OCI-LY7 (cell line): Measurements from ENCODE around the gene TLL2. TPM values are rescaled to one million over a fixed set of nuclear protein-coding genes. Genes with fewer than 3 reads are reported as not detected.
A peak's percentile ranks its signal among the peaks of the same experiment; 100 is the strongest.

Experiments
- Bru-seq: library from RNA; stranded (reverse); fragments of 400-500 nt; gene quantifications from one replicate; lab custom pipeline; 2021; lab: Mats Ljungman, UMichigan
- BruChase-seq, 2 experiments: library from RNA; stranded (reverse); fragments of 400-500 nt; gene quantifications; one replicate each; lab custom pipeline; 2021; lab: Mats Ljungman, UMichigan
- BruUV-seq: library from RNA; stranded (reverse); fragments of 400-500 nt; replicated peaks from 2 replicates; lab custom pipeline; 2021; lab: Mats Ljungman, UMichigan
- CTCF ChIA-PET: fragments of 300-600 bp; sonication (Branson Sonifier 250); formaldehyde crosslinking; loops from one replicate; lab custom pipeline; 2022; ENCODE audit warnings: antibody characterized with exemption; ENCODE audit not compliant: unreplicated experiment; lab: Charles Lee
- POLR2A ChIA-PET: fragments of 300-600 bp; sonication (Branson Sonifier 250); formaldehyde crosslinking; loops from one replicate; lab custom pipeline; 2022; ENCODE audit warnings: antibody characterized with exemption; lab: Charles Lee
- DNase-seq: peaks from one replicate; pipeline ENCODE4 v3.0.0-alpha.2; 2015; ENCODE audit warnings: low spot score
- H2AFZ ChIP-seq: fragments of 200-600 bp; sonication (generic), shearing (Covaris generic); 2 replicates; pipeline ENCODE4 v1.6.1; 2014; ENCODE audit warnings: mild to moderate bottlenecking, antibody characterized with exemption, low read length, moderate library complexity
- H3K27ac ChIP-seq: fragments of 200-600 bp; sonication (generic); 2 replicates; pipeline ENCODE4 v1.5.1; 2014; ENCODE audit warnings: mixed run types, low read depth, mild to moderate bottlenecking, moderate library complexity, low read length, inconsistent platforms; ENCODE audit not compliant: poor library complexity, severe bottlenecking
- H3K36me3 ChIP-seq: fragments of 200-600 bp; sonication (generic); 2 replicates; pipeline ENCODE4 v1.6.1; 2014; ENCODE audit warnings: mild to moderate bottlenecking, antibody characterized with exemption, low read length, moderate library complexity, mixed read lengths; ENCODE audit not compliant: insufficient read depth
- H3K4me1 ChIP-seq: fragments of 200-600 bp; sonication (generic); 2 replicates; pipeline ENCODE4 v1.5.1; 2014; ENCODE audit warnings: mild to moderate bottlenecking, low read length; ENCODE audit not compliant: insufficient read depth, poor library complexity, severe bottlenecking
- H3K4me2 ChIP-seq: fragments of 200-600 bp; sonication (generic); 2 replicates; pipeline ENCODE4 v1.6.1; 2014; ENCODE audit warnings: mild to moderate bottlenecking, low read length
- H3K4me3 ChIP-seq: fragments of 200-600 bp; sonication (generic); 2 replicates; pipeline ENCODE4 v1.5.1; 2014; ENCODE audit warnings: mild to moderate bottlenecking, low read depth, low read length; ENCODE audit not compliant: poor library complexity, severe bottlenecking
- H3K79me2 ChIP-seq: fragments of 200-600 bp; sonication (generic); 2 replicates; pipeline ENCODE4 v1.6.1; 2016; ENCODE audit warnings: low read depth, mild to moderate bottlenecking, low read length, moderate library complexity, mixed read lengths; ENCODE audit not compliant: insufficient read depth
- H3K9me2 ChIP-seq: fragments of 200-600 bp; sonication (generic); 2 replicates; pipeline ENCODE4 v1.6.1; 2016; ENCODE audit warnings: mild to moderate bottlenecking, low read length, mixed read lengths; ENCODE audit not compliant: insufficient read depth
- H3K9me3 ChIP-seq: fragments of 200-600 bp; sonication (generic); 2 replicates; pipeline ENCODE4 v1.6.1; 2014; ENCODE audit warnings: mild to moderate bottlenecking, mixed run types, low read length, mixed read lengths
- H4K20me1 ChIP-seq: fragments of 200-600 bp; sonication (generic); 2 replicates; pipeline ENCODE4 v1.6.1; 2014; ENCODE audit warnings: mild to moderate bottlenecking, antibody characterized with exemption, low read length, moderate library complexity, mixed read lengths; ENCODE audit not compliant: insufficient read depth
- CTCF ChIP-seq: fragments of 200-600 bp; sonication (generic); conservative IDR thresholded peaks from 2 replicates; pipeline ENCODE4 v1.5.1; 2014; ENCODE audit warnings: mild to moderate bottlenecking, antibody characterized with exemption, low read length, moderate library complexity, mixed read lengths
- EZH2phosphoT487 ChIP-seq: fragments of 200-600 bp; sonication (generic); IDR thresholded peaks from 2 replicates; pipeline ENCODE4 v1.6.1; 2018; ENCODE audit warnings: low read depth, borderline replicate concordance, mild to moderate bottlenecking, mixed run types, antibody characterized with exemption, low read length, moderate library complexity, mixed read lengths
- intact Hi-C: fragments of 100-400 bp; cut with micrococcal nuclease; formaldehyde crosslinking; loops from one replicate; pipeline ENCODE4 v1.10.0; 2022; ENCODE audit not compliant: unreplicated experiment
- long read RNA-seq: library from polyadenylated mRNA; stranded (forward); transcript quantifications from one replicate; pipeline ENCODE4 v2.0.0, GENCODE V29; 2022
- total RNA-seq, 2 experiments: library from RNA; depleted of rRNA in 1 of 2; stranded (reverse); fragments of >200 nt in 1 of 2; shearing (Covaris generic) in 1 of 2; gene quantifications; 2 replicates each; pipeline ENCODE4 v1.2.3, GENCODE V29; 2014 to 2022

Gene TLL2
- total RNA-seq (2014; rRNA removed; shearing (Covaris generic)) (0.18 and 1.1 TPM in 2 replicates), total RNA-seq (2022) (0.87 and 0.97 TPM in 2 replicates), Bru-seq, nascent RNA (percentile 30 among the genes with signal in this experiment), BruChase-seq, experiment 1, labeled RNA remaining after a 6-hour chase (percentile 28 among the genes with signal in this experiment), BruChase-seq, experiment 2, labeled RNA remaining after a 2-hour chase (percentile 33 among the genes with signal in this experiment)
- long read RNA-seq, partial matches to known transcripts, result 1 of 2 reads
- long read RNA-seq, other reads (novel, unspliced or antisense), result 1 of 2 reads

GRCh38 chr10:96513698-96514561, at the start of gene TLL2:
Gene TLL2, minus strand, starts transcription at chr10:96513926. Its CDS starts 241 bp downstream, at chr10:96513685.
- peak; percentile 84 for DNase-seq
- Histone ChIP-seq H3K9me2 (no peaks in the 10 kb centered on the region), H3K4me2 (peak within 1 kb of the TSS; percentile 95)

GRCh38 chr10:96560966-96561887, 47.5 kb upstream of the TLL2 start:
- H3K9me2 ChIP-seq, result no peaks in the 10 kb centered on the region
- CTCF ChIA-PET, result no interaction called here
- H4K20me1 ChIP-seq, result no peaks in the 10 kb centered on the region
- peaks cover 86% of the 10 kb centered on the region for H3K36me3 ChIP-seq
- H3K27ac ChIP-seq, result no peak overlapping the region
- no peak overlapping the region for H2AFZ ChIP-seq
- TF ChIP-seq CTCF, result no peak
- peaks cover 20% of the 10 kb centered on the region; the same call in 1 of the 2 replicates for H3K79me2 ChIP-seq
- H3K4me2 ChIP-seq, result no peak overlapping the region
- H3K4me3 ChIP-seq, result no peak overlapping the region
- H3K9me3 ChIP-seq, result no peaks in the 10 kb centered on the region
- no peaks in the 10 kb centered on the region for H3K4me1 ChIP-seq
- intact Hi-C loops, result no loop called here
- no TSS peak for BruUV-seq
- no peak for DNase-seq
- POLR2A ChIA-PET, result interaction anchor here (0.6 kb wide), 1 partner anchor 1257 kb away, joined by 3 read pairs; no protein-coding TSS in a partner anchor

More at GRCh38 chr10:96513698-96514561, at the start of gene TLL2:
- peak within 1 kb of the TSS; percentile 69 for H3K4me3 ChIP-seq
- H3K9me3 ChIP-seq, result no peaks in the 10 kb centered on the region
- peaks cover 19% of the 10 kb centered on the region for H3K4me1 ChIP-seq
- ChIA-PET CTCF (interaction anchor here (0.5 to 1.0 kb wide), 4 partner anchors 120 to 642 kb away, joined by 3 to 6 read pairs (median 4); no protein-coding TSS in a partner anchor), POLR2A (interaction anchor here (0.7 to 1.5 kb wide), 4 partner anchors 23 to 67 kb away, joined by 3 to 4 read pairs (median 3); no protein-coding TSS in a partner anchor)
- intact Hi-C loops, result loop anchor here (2.0 to 10.0 kb wide), 2 partner anchors 139 to 231 kb away; no protein-coding TSS in a partner anchor
- no peak for TF ChIP-seq EZH2phosphoT487
- peak; percentile 68 for TF ChIP-seq CTCF
- peak within 1 kb of the TSS; percentile 9 for H3K27ac ChIP-seq
- H2AFZ ChIP-seq, result peak within 1 kb of the TSS; percentile 56; the same call in 1 of the 2 replicates
- 0 out of 2 replicates have a peak, but pooled peaks cover 1% of the 10 kb centered on the region for H3K36me3 ChIP-seq
- no TSS peak for BruUV-seq
- no peaks in the 10 kb centered on the region for H3K79me2 ChIP-seq
- no peaks in the 10 kb centered on the region; the same call in 1 of the 2 replicates for H4K20me1 ChIP-seq
